G401 (cell line): ENCODE measurements around the gene TCF3. TPM values are rescaled to one million over a fixed set of nuclear protein-coding genes. Genes with fewer than 3 reads are reported as not detected.
"Not testable (repeated sequence)": the region's sequence is repeated elsewhere in the genome, so short reads cannot be mapped to it uniquely, and the experiment has no call there.

Experiments used
- DNase-seq: peaks from one replicate; pipeline ENCODE4 v3.0.0-alpha.2; 2015; ENCODE audit warnings: low spot score
- in situ Hi-C: cut with HindIII; loops from 2 replicates; pipeline ENCODE4 v1.10.0; 2016; ENCODE audit warnings: low sequenced_read_pairs, mixed read lengths
- total RNA-seq: library from RNA; depleted of rRNA; stranded (reverse); fragments of >200 nt; shearing (Covaris generic); gene quantifications from 2 replicates; pipeline ENCODE4 v1.2.3, GENCODE V29; 2014

Gene TCF3
- total RNA-seq, 1 experiment from 2014 or later = 220 TPM

DNA sequence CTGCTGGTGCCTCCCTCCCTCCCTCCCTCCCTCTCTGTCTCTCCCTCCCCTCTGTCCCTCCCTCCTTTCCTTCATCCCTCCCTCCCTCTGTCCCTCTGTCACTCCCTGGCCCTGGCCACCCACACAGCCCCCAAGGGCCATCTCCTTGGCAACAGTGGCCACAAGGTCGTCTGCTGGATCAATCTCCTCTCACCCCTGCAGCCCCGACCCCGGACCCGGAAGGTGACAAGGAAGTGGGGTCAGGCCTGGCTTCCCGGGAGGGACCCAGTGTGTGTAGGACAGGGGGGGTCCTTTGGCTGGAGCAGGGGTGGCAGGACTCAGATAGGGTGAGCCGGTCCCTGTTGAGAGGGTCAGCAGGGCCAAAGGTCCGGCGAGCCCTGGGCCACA lies 21.9 kb upstream of the TCF3 start:
- in situ Hi-C loops = no loop called here
- no peak for DNase-seq

DNA sequence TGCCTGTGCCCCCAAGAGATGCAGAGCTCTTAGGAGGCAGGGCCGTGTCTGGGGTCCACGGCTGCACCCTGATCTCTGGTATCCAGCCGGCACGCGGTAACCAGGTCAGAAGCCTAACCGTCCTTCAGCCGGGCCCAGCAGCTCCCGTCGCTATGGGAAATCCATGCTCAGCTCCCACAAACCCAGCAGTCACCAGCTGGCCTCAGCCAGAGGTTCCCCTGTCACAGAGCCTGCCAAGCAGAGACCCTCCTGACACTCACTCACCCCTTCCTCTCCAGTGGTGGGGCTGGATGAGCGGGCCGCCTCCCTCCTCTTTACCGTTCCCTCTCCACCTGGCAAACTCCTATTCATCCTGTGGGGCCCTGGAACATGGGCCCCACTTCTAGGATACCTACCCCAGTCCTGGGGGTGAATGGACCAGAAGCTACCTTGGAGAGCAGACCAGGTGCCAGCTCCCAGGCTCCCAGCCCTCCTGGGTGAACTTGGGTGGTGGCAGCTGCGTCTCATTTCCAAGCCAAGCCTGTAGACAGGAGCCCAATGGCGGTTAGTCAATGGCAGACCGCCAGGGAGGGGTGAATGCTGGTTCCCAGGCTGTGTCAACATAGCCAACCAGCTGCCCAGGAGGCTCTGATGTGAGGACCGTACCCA lies 21.4 kb upstream of the TCF3 start:
- in situ Hi-C loops = no loop called here
- DNase-seq = no peak

DNA sequence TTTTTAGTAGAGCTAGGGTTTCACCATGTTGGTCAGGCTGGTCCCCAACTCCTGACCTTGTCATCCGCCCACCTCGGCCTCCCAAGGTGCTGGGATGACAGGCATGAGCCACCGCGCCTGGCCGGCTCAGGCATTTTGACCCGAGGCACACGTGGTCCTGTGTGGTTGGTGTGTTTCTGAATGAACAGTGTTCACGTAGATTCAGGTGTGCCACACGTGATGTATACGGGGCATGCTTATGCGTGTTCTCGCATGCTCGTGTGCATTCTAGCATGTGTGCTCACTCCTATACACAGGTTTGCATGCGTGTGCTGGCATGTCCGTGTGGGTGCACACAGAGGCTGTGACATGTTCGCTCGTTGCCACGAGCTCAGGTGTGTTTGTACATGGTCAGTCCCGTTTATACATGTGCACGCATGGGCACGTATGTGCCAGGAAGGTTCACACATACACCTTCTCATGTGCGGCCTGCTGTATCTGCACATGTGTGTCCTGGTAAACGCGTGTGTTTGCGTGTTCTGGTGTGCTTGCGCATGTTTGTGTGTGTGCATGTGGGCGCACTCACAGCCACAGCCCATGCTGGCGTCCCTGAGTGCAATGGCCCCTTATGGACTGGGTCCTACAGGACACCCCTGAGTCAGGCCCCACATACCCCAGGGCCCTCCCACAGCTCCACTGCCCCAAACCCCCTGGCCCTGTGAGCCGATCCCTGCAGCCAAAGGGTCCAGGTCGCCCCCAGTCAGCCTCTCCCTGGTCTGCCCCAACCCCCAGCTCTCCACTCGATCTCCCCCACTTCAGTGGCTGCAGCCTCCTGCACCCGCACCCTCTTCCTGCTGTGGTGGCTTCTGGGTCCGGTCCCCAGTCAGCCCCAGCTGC lies 20.6 kb upstream of the TCF3 start:
- in situ Hi-C loops = no loop called here
- DNase-seq = no peak

DNA sequence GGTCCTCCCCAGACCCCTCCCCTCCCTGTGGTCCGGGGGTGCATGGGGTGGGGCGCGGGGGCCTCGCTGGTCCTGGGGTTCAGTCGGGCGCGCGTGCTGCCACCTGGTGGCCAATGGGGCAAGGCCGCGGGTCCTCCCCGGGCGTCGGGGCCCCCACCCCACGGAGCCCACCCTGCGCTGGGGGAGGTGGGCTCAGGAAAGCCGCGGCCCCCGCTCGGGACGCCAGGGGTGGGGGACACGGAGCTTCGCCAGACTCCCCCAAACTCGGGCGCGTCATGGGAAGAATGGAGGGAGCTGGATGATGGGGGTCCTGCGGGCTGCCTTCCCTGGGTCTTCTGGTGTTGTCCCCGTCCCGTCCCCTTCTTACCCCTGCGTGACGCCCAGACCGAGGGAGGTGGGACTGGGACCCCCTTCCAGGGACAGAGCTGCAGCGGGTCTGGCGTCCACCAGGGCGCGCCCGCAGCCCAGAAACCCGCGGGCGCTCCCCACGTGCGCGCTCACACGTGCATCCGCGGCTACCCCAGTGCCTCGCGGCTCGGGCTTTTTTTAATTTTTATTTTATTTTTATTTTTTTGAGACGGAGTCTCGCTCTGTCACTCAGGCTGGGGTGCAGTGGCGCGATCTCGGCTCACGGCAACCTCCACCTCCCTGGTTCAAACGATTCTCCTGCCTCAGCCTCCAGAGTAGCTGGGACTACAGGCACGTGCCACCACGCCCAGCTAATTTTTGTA lies 19.8 kb upstream of the TCF3 start:
- no peak for DNase-seq
- in situ Hi-C loops = no loop called here

DNA sequence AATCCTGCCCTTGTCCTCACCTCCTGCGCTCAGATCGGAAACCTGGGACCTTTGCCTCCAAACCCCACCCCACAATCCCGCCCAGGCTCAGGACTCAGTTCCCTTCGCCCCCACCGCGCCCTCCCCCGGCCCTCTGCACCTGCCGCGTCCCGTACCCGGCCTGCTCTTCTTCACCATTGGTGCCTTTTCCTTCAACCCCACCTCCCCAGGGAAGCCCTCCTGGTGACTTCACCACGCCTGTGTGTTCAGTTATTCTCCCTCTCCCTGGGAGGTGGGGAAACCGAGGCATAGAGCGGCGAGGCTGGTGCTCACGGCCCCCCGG lies 19.3 kb upstream of the TCF3 start:
- in situ Hi-C loops = no loop called here
- DNase-seq = no peak

DNA sequence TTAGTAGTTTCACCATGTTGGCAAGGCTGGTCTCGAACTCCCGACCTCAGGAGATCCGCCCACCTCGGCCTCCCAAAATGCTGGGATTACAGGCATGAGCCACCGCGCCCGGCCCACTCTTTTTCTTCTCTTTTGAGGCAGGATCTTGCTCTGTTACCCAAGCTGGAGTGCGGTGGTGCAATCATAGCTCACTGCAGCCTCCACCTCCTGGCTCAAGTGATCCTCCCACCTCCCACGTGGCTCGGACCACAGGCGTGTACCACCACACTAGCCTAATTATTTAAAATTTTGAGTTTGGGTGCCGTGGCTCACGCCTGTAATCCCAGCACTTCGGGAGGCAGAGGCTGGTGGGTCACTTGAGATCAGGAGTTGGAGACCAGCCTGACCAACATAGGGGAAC lies 18.3 kb upstream of the TCF3 start:
- DNase-seq, in situ Hi-C loops: not testable (repeated sequence)

DNA sequence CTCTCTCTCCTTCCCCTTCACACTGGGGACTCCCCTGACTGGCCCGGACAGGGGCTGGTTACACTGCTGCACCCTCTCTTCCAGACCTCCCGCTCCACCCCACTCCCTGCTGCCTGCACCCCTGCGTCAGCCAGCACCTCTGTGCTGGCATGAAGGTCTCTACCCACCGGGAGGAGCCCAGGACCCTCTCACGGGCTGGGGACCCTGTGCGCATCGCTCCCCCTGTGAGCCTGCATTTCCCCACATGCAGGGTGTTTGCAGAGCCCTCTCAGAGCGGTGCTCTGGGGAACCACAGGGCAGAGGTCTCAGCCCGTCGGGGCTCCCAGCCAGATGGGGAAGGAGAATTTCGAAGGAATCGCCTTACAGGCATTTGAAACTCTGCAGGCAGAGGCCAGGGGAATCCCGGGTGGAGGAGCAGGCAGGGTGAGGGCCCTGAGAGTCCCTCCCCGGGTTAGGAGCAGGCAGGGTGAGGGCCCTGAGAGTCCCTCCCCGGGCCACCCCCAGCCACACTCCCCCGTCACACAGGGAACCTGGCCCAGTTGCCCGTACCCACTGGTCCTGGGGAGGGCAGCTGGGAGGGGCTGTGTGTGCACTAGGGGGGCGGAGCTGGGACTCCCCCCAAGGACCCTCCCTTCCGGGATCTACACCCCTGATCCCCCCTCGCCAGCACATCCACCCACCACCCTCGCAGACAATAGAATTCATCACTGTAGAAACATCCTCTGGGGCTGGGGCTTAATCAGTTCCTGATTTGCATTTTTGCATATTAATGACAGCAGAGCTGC lies 16.3 kb upstream of the TCF3 start:
- in situ Hi-C loops = no loop called here

DNA sequence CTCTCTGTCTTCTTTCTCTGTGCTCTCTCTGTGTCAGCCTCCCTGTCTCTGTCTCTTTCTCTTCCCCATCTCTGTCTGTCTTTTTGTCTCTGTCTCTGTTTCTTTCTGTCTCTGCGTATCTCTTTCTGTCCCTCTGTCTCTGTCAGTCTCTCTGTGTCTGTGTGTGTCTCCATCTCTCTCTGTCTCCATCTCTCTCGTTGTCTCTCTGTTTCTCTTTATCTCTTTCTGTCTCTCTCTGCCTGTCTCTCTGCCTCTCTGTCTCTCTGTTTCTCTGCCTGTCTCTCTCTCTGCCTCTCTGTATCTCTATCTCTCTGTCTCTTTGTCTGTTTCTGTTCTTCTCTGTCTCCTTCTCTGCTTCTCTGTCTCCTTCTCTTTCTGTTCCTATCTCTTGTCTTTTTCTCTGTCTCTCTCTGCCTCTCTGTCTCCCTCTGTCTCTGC lies 15.7 kb upstream of the TCF3 start:
- no peak for DNase-seq
- in situ Hi-C loops = no loop called here

More for the DNA sequence above, 16.3 kb upstream of the TCF3 start:
- no peak for DNase-seq

DNA sequence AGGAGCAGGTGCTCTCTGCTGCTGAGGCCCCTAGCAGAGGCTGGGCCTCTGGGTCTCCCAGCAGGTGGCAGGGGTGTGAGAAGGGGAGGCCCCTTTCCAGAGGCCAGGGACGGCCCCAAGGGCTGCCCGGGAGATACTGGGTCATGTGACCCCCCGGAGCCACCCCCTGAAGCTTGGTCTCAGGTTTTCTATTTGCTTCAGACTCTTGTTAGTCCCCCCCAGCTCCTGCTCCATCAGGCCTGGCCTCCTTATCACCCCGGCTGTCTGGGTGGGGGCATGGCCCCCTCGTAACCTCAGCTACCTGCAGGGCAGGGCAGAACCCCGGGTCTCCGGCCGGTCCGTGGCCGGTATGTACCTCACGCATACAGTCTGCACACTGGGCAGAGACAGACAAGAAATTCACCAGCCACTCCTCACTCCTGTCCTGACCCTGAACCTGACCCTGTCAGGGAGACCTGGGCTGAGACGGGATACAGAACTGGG lies 13.2 kb upstream of the TCF3 start:
- in situ Hi-C loops = no loop called here
- no peak for DNase-seq

DNA sequence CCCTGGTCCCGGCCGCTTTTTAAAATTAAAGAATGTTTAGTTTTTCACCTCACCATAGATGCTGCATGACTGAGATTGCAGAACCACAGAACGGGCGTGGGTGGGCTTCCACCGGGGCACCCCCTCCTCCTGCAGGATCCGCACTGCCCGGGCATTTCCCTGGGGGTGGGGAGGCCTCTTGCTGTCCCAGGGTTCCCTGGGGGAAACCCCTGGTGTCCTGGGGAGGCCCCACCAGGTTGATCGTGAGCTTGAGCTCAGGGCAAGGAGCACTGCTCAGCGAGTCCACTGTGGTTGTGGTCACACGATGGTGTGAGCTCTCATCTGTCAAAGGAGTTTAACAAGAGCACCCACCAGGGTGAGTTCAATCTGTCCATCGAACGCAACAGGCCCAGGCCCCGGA lies 11.4 kb upstream of the TCF3 start:
- in situ Hi-C loops = no loop called here
- no peak for DNase-seq

DNA sequence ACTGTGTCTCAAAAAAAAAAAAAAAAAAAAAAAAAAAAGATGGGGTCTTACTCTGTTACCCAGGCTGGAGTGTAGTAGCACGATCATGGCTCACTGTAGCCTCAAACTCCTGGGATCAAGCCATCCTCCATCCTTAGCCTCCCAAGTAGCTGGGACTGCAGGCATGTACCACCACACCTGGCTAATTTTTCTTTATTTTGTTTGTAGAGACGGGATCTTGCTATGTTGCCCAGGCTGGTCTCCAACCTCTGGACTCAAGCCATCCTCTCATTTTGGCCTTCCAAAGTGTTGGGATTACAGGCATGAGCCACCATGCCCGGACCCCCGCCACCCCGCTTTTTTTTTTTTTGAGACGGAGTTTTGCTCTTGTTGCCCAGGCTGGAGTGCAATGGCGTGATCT lies 10.8 kb upstream of the TCF3 start:
- DNase-seq, in situ Hi-C loops: not testable (repeated sequence)

DNA sequence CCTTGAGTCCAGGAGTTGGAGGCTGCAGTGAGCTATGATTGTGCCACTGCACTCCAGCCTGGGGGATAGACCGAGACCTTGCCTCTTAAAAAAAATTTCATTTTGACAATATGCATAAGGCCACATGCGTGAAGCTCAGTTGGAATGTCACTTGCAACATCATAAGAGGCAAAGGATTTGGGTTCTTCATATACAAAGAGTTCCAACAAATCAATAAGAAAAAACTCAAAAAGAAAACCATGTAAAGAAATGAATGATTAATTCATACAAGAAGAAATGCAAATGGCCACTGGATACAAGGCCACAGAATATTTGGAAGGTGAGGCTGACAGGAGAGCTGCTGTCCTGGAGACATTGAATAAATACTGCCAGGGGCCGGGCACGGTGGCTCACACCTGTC lies 9.6 kb upstream of the TCF3 start:
- DNase-seq = no peak
- in situ Hi-C loops = no loop called here

DNA sequence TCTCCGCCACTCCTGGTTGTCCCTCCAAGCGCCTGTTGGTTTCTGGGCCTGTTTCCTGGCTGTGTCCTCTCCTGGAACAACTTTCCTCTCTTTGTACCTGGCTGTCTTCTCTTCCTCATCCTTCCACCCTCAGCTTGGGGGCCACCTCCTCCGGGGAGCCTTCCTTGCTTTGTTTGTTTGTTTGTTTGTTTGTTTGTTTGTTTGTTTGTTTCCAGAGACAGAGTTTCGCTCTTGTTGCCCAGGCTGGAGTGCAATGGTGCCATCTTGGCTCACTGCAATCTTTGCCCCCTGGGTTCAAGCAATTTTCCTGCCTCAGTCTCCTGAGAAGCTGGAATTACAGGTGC lies 6.6 kb upstream of the TCF3 start:
- no peak for DNase-seq
- in situ Hi-C loops = no loop called here

DNA sequence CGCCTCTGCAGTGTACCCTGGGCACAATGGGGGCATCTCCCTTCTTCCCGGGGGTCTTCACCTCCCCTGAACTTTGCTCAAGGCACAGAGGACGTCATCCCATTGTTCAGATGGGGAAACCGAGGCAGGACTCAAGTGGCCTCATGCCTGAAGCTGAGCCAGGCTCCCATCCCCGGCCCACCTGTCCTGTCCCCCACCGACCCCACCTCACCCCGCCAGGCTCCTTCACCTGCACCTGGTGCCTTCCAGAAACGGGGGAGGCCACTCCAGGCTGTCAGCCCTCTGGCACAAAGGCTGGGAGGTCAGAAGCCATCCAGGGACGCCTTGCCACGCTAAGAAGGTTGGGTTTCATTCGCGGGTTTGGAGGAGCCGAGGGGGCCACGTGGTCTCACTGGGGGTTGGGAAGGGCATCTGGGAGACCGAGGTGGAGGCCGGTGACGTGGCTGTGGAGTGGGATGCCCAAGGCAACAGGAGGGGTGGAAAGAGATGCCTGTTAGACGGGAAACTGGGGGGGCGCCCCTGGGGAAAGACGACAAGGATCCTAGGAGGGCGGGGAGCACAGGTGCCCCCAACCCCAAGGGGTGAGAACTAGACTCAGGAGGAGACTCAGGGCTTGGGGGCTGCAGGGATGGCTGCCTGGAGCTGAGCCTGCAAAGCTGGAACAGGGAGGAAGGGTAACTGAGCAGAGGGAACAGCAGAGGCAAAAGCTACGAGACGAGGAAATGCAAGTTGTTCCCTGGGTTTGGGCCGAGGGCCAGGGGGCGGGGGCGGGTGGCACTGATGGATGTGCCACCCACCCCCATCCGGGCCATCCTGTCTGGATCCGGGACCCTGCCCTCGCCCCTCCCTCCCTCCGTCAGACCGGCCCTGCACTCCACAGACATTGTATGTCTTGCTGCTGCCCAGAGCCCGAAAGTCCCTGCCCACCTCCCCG lies 6.0 kb upstream of the TCF3 start:
- DNase-seq = no peak
- in situ Hi-C loops = no loop called here

DNA sequence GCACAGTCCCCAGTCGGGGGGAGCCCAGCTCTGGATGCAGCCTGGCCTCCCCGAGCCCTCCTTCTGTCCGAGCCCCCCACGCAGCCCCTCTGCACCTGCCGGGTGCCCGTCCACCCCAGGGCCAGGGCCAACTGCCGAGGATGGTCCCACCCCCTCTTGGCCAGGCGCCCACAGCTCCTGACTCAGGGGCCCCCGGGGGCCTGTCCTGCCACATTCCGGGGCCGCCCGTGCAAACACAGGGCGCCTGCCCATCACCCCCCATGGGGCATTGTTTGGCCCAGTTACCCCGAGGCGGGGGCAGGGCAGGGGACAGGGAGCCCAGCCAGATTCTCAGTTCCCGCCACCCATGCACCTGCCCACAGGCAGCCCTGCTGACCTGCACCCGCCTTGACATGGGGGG lies 5.3 kb upstream of the TCF3 start:
- in situ Hi-C loops = no loop called here
- DNase-seq = no peak

DNA sequence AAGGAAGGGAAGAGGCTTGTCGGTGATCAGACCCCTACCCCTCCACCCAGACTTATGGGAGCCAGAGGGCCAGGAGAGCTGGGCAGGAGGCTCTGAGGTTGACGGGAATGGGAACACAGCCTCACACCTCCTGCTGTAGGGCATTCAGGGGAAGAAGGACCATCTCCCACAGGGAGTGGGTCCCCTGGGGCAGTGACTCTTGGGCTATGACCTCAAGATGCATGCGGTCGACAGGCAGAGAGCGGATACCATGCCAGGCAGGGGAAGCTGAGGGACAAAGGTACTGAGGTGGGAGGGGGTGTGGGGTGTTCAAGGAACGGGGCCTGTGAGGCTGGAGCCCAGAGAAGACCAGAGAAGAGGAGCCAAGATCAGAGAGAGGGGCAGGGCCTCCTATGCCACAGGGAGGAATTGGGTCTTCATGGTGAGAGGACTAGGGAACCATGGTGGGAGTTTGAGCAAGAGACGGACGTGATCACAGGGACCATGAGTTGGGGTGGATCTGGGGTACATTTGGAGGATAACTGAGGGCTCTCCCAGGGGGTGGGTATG lies 4.6 kb upstream of the TCF3 start:
- DNase-seq = no peak
- in situ Hi-C loops = no loop called here

DNA sequence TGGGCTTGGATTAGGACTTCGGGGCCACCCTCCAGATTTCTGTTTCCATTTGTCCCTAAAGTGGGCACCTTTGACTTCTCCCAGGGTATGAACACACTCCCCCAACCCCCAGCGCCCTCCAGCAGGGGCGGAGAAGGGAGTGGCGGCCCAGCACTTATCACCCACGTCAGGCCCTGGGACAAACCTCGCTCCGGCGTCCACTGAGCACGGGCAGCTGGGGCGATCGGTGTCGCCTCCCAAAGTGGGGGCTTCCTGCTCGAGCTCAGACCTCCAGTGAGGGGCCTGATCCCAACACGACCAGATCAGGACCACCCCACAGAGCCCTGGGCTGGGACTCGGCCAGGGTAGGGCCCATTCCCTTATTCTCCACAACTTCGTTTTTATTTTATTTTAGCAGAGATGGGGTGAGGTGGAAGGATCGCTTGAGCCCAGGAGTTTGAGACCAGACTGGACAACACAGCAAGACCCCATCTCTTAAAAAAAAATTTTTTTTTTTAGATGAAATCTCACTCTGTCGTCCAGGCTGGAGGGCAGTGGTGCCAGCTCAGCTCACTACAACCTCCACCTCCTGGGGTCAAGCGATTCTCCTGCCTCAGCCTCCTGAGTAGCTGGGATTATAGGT lies 3.7 kb upstream of the TCF3 start:
- no peak for DNase-seq
- in situ Hi-C loops = no loop called here
